ENCODE data around the gene INPP4B. TPM values are rescaled to one million over a fixed set of nuclear protein-coding genes. Genes with fewer than 3 reads are reported as not detected.

Gene INPP4B
- total and polyA plus RNA-seq, 2 donors from 2014 or later = 2.6 to 18.9 TPM

DNA sequence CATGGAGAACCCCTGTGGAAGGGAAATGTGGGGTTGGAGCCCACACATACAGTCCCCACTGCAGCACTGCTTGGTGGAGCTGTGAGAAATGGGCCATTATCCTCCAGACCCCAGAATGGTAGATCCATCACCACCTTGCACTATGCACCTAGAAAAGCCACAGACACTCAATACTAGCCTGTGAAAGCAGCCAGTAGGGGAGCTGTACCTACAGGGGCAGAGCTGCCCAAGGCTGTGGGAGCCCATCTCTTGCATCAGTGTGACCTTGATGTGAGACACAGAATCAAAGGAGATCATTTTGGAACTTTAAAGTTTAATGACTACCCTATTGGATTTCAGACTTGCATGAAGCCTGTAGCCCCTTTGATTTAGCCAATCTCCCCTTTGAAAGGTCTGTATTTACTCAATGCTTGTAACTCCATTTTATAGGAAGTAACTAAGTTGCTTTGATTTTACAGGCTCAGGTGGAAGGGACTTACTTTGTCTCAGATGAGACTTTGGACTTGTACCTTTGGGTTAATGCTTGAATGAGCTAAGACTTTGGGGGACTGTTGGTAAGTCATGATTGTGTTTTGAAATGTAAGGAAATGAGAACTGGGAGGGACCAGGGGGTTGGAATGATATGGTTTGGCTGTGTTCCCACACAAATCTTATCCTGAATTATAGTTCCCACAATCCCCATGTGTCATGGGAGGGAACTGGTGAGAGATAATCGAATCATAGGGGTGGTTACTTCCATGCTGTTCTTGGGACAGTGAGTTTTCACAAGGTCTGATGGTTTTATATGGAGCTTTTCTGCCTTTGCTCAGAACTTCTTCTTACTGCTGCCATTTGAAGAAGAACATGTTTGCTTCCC lies 352.6 kb downstream of the INPP4B start:
- no peaks in the 10 kb centered on the region for H3K27me3 ChIP-seq (ENCODE audit: control insufficient read depth, insufficient read depth, low read length)
- H3K9me3 ChIP-seq (ENCODE audit: control insufficient read depth in 2 of 3, insufficient read depth in 1 of 3, low read length in 3 of 3) = no peaks in the 10 kb centered on the region
- no peak for DNase-seq
- TF ChIP-seq, protein P1, sequence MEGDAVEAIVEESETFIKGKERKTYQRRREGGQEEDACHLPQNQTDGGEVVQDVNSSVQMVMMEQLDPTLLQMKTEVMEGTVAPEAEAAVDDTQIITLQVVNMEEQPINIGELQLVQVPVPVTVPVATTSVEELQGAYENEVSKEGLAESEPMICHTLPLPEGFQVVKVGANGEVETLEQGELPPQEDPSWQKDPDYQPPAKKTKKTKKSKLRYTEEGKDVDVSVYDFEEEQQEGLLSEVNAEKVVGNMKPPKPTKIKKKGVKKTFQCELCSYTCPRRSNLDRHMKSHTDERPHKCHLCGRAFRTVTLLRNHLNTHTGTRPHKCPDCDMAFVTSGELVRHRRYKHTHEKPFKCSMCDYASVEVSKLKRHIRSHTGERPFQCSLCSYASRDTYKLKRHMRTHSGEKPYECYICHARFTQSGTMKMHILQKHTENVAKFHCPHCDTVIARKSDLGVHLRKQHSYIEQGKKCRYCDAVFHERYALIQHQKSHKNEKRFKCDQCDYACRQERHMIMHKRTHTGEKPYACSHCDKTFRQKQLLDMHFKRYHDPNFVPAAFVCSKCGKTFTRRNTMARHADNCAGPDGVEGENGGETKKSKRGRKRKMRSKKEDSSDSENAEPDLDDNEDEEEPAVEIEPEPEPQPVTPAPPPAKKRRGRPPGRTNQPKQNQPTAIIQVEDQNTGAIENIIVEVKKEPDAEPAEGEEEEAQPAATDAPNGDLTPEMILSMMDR (IDR thresholded peaks at IDR 0.05; ENCODE audit: borderline replicate concordance, extremely low read depth, insufficient read depth) = no peak
- no peak for FAIRE-seq
- no peaks in the 10 kb centered on the region for H3K4me1 ChIP-seq (ENCODE audit: control insufficient read depth in 2 of 3, insufficient read depth in 2 of 3, low read depth in 1 of 3, low read length in 3 of 3)
- intact Hi-C loops (cut with DNase I) = no loop called here
- no peak overlapping the region for H3K9ac ChIP-seq (ENCODE audit: low read length in 3 of 3)
- H3K27ac ChIP-seq (ENCODE audit: low read depth in 2 of 2, low read length in 2 of 2) = no peak overlapping the region
- no peaks in the 10 kb centered on the region for H3K36me3 ChIP-seq (ENCODE audit: control insufficient read depth in 2 of 3, insufficient read depth in 3 of 3, low read length in 3 of 3)
- no peak overlapping the region for H3K4me3 ChIP-seq (ENCODE audit: low read length in 3 of 3)

DNA sequence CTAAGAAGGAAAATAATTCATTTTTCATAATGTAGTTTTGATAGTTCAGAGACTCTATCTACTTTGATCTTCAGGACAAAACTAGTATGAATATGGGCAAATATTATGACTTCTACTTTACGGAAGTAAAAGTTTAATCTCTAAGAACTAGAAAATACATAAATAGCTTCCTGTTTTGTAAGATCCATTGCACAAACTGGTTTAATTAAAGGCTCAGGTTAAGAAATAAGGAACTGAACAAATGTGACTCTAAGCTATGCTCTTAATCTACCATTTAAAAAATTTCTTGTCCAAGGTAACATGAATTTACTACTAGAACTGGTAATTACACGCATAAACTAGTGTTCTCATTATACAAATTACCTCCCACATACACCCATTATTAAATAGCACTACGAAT lies 360.6 kb downstream of the INPP4B start:
- Histone ChIP-seq H3K4me1 (ENCODE audit: control insufficient read depth in 2 of 3, insufficient read depth in 2 of 3, low read depth in 1 of 3, low read length in 3 of 3) (no peaks in the 10 kb centered on the region), H3K27ac (ENCODE audit: low read depth in 2 of 2, low read length in 2 of 2) (no peak overlapping the region), H3K36me3 (ENCODE audit: control insufficient read depth in 2 of 3, insufficient read depth in 3 of 3, low read length in 3 of 3) (no peaks in the 10 kb centered on the region), H3K4me3 (ENCODE audit: low read length in 3 of 3) (no peak overlapping the region), H3K9ac (ENCODE audit: low read length in 3 of 3) (no peak overlapping the region), H3K27me3 (ENCODE audit: control insufficient read depth, insufficient read depth, low read length) (no peaks in the 10 kb centered on the region), H3K9me3 (ENCODE audit: control insufficient read depth in 2 of 3, insufficient read depth in 1 of 3, low read length in 3 of 3) (no peaks in the 10 kb centered on the region)
- DNase-seq (no peak), FAIRE-seq (peak; percentile 39)
- TF ChIP-seq, protein P1 (IDR thresholded peaks at IDR 0.05; ENCODE audit: borderline replicate concordance, extremely low read depth, insufficient read depth) = no peak
- intact Hi-C loops (cut with DNase I) = no loop called here

DNA sequence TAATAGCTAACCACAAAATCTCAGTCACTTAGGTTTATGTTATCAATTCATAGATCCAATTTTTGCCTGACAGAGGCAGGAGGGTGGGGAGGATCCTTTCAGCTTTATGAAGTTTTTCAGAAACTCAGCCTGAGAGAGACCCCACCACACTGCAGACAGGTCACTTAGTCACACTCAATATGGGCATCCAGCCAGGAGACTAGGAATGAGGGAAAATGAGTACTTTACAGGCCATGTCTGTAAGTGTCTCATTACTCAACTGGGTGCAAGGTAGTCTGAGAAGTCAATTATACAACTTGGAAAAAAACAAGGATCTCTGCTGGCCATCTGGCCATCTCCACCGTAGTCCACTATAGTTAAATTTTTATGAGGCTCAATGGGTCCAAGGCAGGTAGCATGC lies 365.9 kb downstream of the INPP4B start:
- Histone ChIP-seq H3K27ac (ENCODE audit: low read depth in 2 of 2, low read length in 2 of 2) (no peak overlapping the region), H3K36me3 (ENCODE audit: control insufficient read depth in 2 of 3, insufficient read depth in 3 of 3, low read length in 3 of 3) (no peaks in the 10 kb centered on the region), H3K4me3 (ENCODE audit: low read length in 3 of 3) (no peak overlapping the region), H3K9me3 (ENCODE audit: control insufficient read depth in 2 of 3, insufficient read depth in 1 of 3, low read length in 3 of 3) (no peaks in the 10 kb centered on the region), H3K9ac (ENCODE audit: low read length in 3 of 3) (no peak overlapping the region), H3K27me3 (ENCODE audit: control insufficient read depth, insufficient read depth, low read length) (no peaks in the 10 kb centered on the region), H3K4me1 (ENCODE audit: control insufficient read depth in 2 of 3, insufficient read depth in 2 of 3, low read depth in 1 of 3, low read length in 3 of 3) (no peaks in the 10 kb centered on the region)
- intact Hi-C loops (cut with DNase I) = no loop called here
- DNase-seq (no peak), FAIRE-seq (no peak)
- TF ChIP-seq, protein P1 (IDR thresholded peaks at IDR 0.05; ENCODE audit: borderline replicate concordance, extremely low read depth, insufficient read depth) = no peak
